Measurements from ENCODE around the gene BTBD9.

The BTBD9 gene

GRCh38 chr6:38269461-38270172 is 370.1 kb downstream of the BTBD9 start:
- TF ChIP-seq CTCF (IDR thresholded peaks at IDR 0.05; ENCODE audit: low read depth, low read length, poor library complexity, severe bottlenecking) (no peak), EZH2phosphoT487 (IDR thresholded peaks at IDR 0.05; ENCODE audit: borderline replicate concordance, low read length) (no peak)
- H3K9me3 ChIP-seq (ENCODE audit: control insufficient read depth, insufficient read depth, low read length): no peaks in the 10 kb centered on the region
- no peaks in the 10 kb centered on the region for H3K36me3 ChIP-seq (ENCODE audit: control insufficient read depth, low read length)
- H4K20me1 ChIP-seq (ENCODE audit: control insufficient read depth, insufficient read depth, low read depth, low read length): no peaks in the 10 kb centered on the region
- no peak overlapping the region for H3K4me2 ChIP-seq (ENCODE audit: low read length)
- no peaks in the 10 kb centered on the region for H3K27me3 ChIP-seq (ENCODE audit: control insufficient read depth, low read length)
- no peaks in the 10 kb centered on the region for H3K4me1 ChIP-seq (ENCODE audit: control insufficient read depth, low read length)
- no peak overlapping the region for H3K4me3 ChIP-seq (ENCODE audit: low read length)
- no peaks in the 10 kb centered on the region for H3F3A ChIP-seq (ENCODE audit: control insufficient read depth, insufficient read depth)
- H3K9me2 ChIP-seq (replicated peaks; ENCODE audit: control insufficient read depth, low read length): no peaks in the 10 kb centered on the region
- H3K27ac ChIP-seq (ENCODE audit: low read depth, low read length): no peak overlapping the region
- no peaks in the 10 kb centered on the region for H3K79me2 ChIP-seq (ENCODE audit: control insufficient read depth, low read length)

DNA sequence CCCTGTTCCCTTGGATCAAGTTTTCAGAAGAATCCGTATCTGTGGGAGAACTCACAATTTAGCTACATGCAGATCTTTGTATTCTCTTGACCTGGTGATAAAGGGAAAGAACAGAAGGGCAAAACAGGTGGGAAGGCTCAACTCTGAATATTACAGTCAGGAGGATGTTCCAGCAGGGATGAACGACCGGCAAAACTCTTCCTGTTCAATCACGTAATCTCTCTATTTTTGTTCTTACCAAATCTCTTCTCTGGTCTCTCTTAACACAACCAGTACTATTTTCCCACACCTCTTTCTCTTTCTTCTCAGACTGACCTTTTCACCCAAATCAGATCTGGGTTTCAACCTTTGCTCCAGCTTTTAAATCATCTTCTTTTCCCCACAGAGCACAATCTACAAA is 371.4 kb downstream of the BTBD9 start:
- Histone ChIP-seq H3K36me3 (ENCODE audit: control insufficient read depth, low read length) (no peaks in the 10 kb centered on the region), H3K4me1 (ENCODE audit: control insufficient read depth, low read length) (no peaks in the 10 kb centered on the region), H3K79me2 (ENCODE audit: control insufficient read depth, low read length) (no peaks in the 10 kb centered on the region), H3F3A (ENCODE audit: control insufficient read depth, insufficient read depth) (no peaks in the 10 kb centered on the region), H3K4me2 (ENCODE audit: low read length) (no peak overlapping the region), H4K20me1 (ENCODE audit: control insufficient read depth, insufficient read depth, low read depth, low read length) (no peaks in the 10 kb centered on the region), H3K9me2 (replicated peaks; ENCODE audit: control insufficient read depth, low read length) (no peaks in the 10 kb centered on the region), H3K4me3 (ENCODE audit: low read length) (no peak overlapping the region), H3K27ac (ENCODE audit: low read depth, low read length) (no peak overlapping the region), H3K9me3 (ENCODE audit: control insufficient read depth, insufficient read depth, low read length) (no peaks in the 10 kb centered on the region), H3K27me3 (ENCODE audit: control insufficient read depth, low read length) (no peaks in the 10 kb centered on the region)
- no peak for TF ChIP-seq EZH2phosphoT487 (IDR thresholded peaks at IDR 0.05; ENCODE audit: borderline replicate concordance, low read length)
- TF ChIP-seq CTCF (IDR thresholded peaks at IDR 0.05; ENCODE audit: low read depth, low read length, poor library complexity, severe bottlenecking): no peak

DNA sequence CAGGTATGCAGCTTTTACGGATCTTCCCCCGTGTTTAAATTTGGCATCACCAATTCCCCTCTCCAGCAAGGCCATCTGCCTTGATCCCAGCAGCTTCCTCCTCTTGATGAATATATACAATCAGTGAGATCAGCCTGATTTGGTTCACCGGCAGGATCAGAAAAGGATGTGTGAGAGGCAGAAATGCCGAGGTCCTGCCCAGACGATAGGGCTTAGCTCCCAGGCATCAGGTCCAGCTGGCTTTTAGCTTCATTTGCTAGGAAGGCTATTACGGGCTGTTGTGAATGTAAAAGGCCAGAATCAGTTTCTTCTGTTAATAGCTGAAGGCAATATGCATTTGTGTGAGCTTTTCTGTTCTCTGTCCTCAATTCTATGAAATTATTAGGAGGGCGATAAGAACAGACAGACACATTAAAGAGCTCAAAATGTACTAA is 372.8 kb downstream of the BTBD9 start:
- H3K4me2 ChIP-seq (ENCODE audit: low read length): no peak overlapping the region
- H3K79me2 ChIP-seq (ENCODE audit: control insufficient read depth, low read length): no peaks in the 10 kb centered on the region
- no peak overlapping the region for H3K27ac ChIP-seq (ENCODE audit: low read depth, low read length)
- no peaks in the 10 kb centered on the region for H4K20me1 ChIP-seq (ENCODE audit: control insufficient read depth, insufficient read depth, low read depth, low read length)
- no peaks in the 10 kb centered on the region for H3K36me3 ChIP-seq (ENCODE audit: control insufficient read depth, low read length)
- no peaks in the 10 kb centered on the region for H3K27me3 ChIP-seq (ENCODE audit: control insufficient read depth, low read length)
- no peaks in the 10 kb centered on the region for H3K9me3 ChIP-seq (ENCODE audit: control insufficient read depth, insufficient read depth, low read length)
- H3K9me2 ChIP-seq (replicated peaks; ENCODE audit: control insufficient read depth, low read length): no peaks in the 10 kb centered on the region
- TF ChIP-seq CTCF (IDR thresholded peaks at IDR 0.05; ENCODE audit: low read depth, low read length, poor library complexity, severe bottlenecking): no peak
- TF ChIP-seq EZH2phosphoT487 (IDR thresholded peaks at IDR 0.05; ENCODE audit: borderline replicate concordance, low read length): no peak
- H3K4me1 ChIP-seq (ENCODE audit: control insufficient read depth, low read length): no peaks in the 10 kb centered on the region
- H3F3A ChIP-seq (ENCODE audit: control insufficient read depth, insufficient read depth): no peaks in the 10 kb centered on the region
- H3K4me3 ChIP-seq (ENCODE audit: low read length): no peak overlapping the region

Data from DOHH2 (cell line).